GM12891 (cell line): ENCODE measurements around the gene FHIT.

Source experiments
- PAX5 ChIP-seq: IDR thresholded peaks from 2 replicates; pipeline ENCODE4 v1.6.1; 2011; ENCODE audit warnings: low read length, moderate library complexity, mild to moderate bottlenecking; ENCODE audit not compliant: insufficient read depth, severe bottlenecking
- POLR2AphosphoS5 ChIP-seq: IDR thresholded peaks from 2 replicates; pipeline ENCODE4 v1.6.1; 2011; ENCODE audit warnings: low read depth, low read length, control low read depth

DNA sequence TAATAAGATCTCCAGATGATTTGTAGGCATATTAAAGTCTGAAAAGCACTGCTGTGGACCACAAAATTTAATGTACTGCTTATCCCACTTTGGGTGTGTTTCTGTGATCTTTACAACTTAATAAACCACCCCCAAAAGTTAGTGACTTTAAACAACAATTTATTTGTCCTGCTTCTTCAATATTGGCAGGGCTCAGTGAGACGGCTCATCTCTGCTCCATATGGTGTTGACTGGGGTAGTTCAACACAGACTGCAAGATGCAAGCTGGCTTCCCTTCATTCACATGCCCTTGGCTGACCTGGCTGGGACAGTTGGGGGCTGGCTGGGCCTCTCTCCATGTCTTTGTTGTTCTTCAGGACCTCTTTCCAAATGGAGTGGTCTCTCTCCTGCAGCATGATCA lies 337.8 kb downstream of the FHIT start:
- TF ChIP-seq POLR2AphosphoS5, result no peak
- TF ChIP-seq PAX5, result no peak
